GM19397 (cell line): ENCODE data around the gene DLG4.
"Not testable (repeated sequence)": the region's sequence is repeated elsewhere in the genome, so short reads cannot be mapped to it uniquely, and the experiment has no call there.

Source experiments
- ATAC-seq: cut with Tn5 transposase; IDR thresholded peaks from one replicate; pipeline ENCODE4 v1.9.1; 2021; ENCODE audit warnings: mild to moderate bottlenecking, moderate library complexity; ENCODE audit not compliant: unreplicated experiment

Gene DLG4

GRCh38 chr17:7168841-7169564 lies 50.6 kb downstream of the DLG4 start:
- ATAC-seq: not testable (repeated sequence)

- no peak for ATAC-seq
Measured at GRCh38 chr17:7167832-7168231, 51.8 kb downstream of the DLG4 start.

GRCh38 chr17:7166873-7167272 lies 52.8 kb downstream of the DLG4 start:
- no peak for ATAC-seq

- ATAC-seq: not testable (repeated sequence)
Measured at GRCh38 chr17:7159571-7159970, 60.1 kb downstream of the DLG4 start.

GRCh38 chr17:7158424-7158823 lies 61.2 kb downstream of the DLG4 start:
- not testable (repeated sequence) for ATAC-seq

GRCh38 chr17:7156342-7156940 lies 63.2 kb downstream of the DLG4 start:
- ATAC-seq: no peak

GRCh38 chr17:7147772-7148171 lies 71.9 kb downstream of the DLG4 start:
- ATAC-seq: no peak

- no peak for ATAC-seq
Measured at GRCh38 chr17:7146115-7146514, 73.5 kb downstream of the DLG4 start.

- ATAC-seq: no peak
Measured at GRCh38 chr17:7144213-7144612, 75.4 kb downstream of the DLG4 start.

GRCh38 chr17:7141824-7142223 lies 77.8 kb downstream of the DLG4 start:
- ATAC-seq: no peak

GRCh38 chr17:7139400-7139799 lies 80.2 kb downstream of the DLG4 start:
- ATAC-seq: no peak

- ATAC-seq: no peak
Measured at GRCh38 chr17:7138800-7139381, 80.7 kb downstream of the DLG4 start.

GRCh38 chr17:7137171-7137943 lies 82.3 kb downstream of the DLG4 start:
- no peak for ATAC-seq
